HS-5 (cell line): ENCODE measurements around the gene PAPLN.
"Not testable (repeated sequence)": the region's sequence is repeated elsewhere in the genome, so short reads cannot be mapped to it uniquely, and the experiment has no call there.

ENCODE experiments used
- DNase-seq: peaks from one replicate; pipeline ENCODE4 v3.0.0-alpha.2; 2012; ENCODE audit warnings: low read depth

Gene PAPLN

GRCh38 chr14:73237219-73237785, at the start of gene PAPLN:
PAPLN (plus strand) TSS chr14:73237506; CDS start chr14:73239779, 2,273 bp downstream.
- no peak for DNase-seq

GRCh38 chr14:73188501-73188911, 48.8 kb upstream of the PAPLN start:
- DNase-seq: no peak

- no peak for DNase-seq
Measured at GRCh38 chr14:73189651-73190050, 47.7 kb upstream of the PAPLN start.

- DNase-seq: no peak
Measured at GRCh38 chr14:73191441-73191840, 45.9 kb upstream of the PAPLN start.

GRCh38 chr14:73194306-73194705, 43.0 kb upstream of the PAPLN start:
- DNase-seq: not testable (repeated sequence)

- DNase-seq: no peak
Measured at GRCh38 chr14:73198253-73198652, 39.1 kb upstream of the PAPLN start.

GRCh38 chr14:73203527-73203926, 33.8 kb upstream of the PAPLN start:
- DNase-seq: no peak

GRCh38 chr14:73207615-73208014, 29.7 kb upstream of the PAPLN start:
- no peak for DNase-seq

- DNase-seq: no peak
Measured at GRCh38 chr14:73208390-73208789, 28.9 kb upstream of the PAPLN start.

- DNase-seq: no peak
Measured at GRCh38 chr14:73208846-73209245, 28.5 kb upstream of the PAPLN start.

- DNase-seq: no peak
Measured at GRCh38 chr14:73209953-73210352, 27.4 kb upstream of the PAPLN start.

GRCh38 chr14:73211251-73212040, 25.9 kb upstream of the PAPLN start:
- DNase-seq: no peak

- no peak for DNase-seq
Measured at GRCh38 chr14:73216030-73216429, 21.3 kb upstream of the PAPLN start.

GRCh38 chr14:73217411-73217810, 19.9 kb upstream of the PAPLN start:
- no peak for DNase-seq

- DNase-seq: no peak
Measured at GRCh38 chr14:73220061-73220460, 17.2 kb upstream of the PAPLN start.

- DNase-seq: no peak
Measured at GRCh38 chr14:73220634-73221033, 16.7 kb upstream of the PAPLN start.

GRCh38 chr14:73221945-73222344, 15.4 kb upstream of the PAPLN start:
- DNase-seq: peak; percentile 13

GRCh38 chr14:73223049-73223448, 14.3 kb upstream of the PAPLN start:
- no peak for DNase-seq

- no peak for DNase-seq
Measured at GRCh38 chr14:73225496-73225895, 11.8 kb upstream of the PAPLN start.

GRCh38 chr14:73227812-73228781, 9.2 kb upstream of the PAPLN start:
- peak; percentile 30 for DNase-seq

- DNase-seq: no peak
Measured at GRCh38 chr14:73230051-73230450, 7.3 kb upstream of the PAPLN start.

GRCh38 chr14:73231981-73232851, 5.1 kb upstream of the PAPLN start:
- DNase-seq: no peak
